Measurements from ENCODE around the gene WDR74. TPM values are rescaled to one million over a fixed set of nuclear protein-coding genes. Genes with fewer than 3 reads are reported as not detected.

The WDR74 gene
- total and polyA plus RNA-seq, 9 of the 15 experiments (the other 6 are each of a cell fraction or from before 2014, with no cell fraction given), result 32.7 to 210 (median 114) TPM

DNA sequence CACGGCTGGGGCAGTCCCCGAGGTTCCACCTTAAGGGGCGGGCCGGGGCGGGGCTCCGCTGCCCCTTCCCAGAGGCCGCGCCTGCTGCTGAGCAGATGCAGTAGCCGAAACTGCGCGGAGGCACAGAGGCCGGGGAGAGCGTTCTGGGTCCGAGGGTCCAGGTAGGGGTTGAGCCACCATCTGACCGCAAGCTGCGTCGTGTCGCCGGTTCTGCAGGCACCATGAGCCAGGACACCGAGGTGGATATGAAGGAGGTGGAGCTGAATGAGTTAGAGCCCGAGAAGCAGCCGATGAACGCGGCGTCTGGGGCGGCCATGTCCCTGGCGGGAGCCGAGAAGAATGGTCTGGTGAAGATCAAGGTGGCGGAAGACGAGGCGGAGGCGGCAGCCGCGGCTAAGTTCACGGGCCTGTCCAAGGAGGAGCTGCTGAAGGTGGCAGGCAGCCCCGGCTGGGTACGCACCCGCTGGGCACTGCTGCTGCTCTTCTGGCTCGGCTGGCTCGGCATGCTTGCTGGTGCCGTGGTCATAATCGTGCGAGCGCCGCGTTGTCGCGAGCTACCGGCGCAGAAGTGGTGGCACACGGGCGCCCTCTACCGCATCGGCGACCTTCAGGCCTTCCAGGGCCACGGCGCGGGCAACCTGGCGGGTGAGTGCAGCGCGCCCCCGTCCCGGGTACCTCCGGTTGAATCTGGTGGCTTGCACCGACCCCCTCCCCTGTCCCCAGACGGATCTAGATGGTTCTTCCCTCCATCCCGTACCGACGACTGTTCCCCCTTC lies 41.6 kb upstream of the WDR74 start, which contains the start of gene SLC3A2 (continued):
- TF ChIP-seq ETV6 (IDR thresholded peaks at IDR 0.05; ENCODE audit: borderline replicate concordance in 1 of 2, low read depth in 2 of 2, low read length in 1 of 2), result no peak
- TF ChIP-seq ETV6 (CRISPR knock-in tag; IDR thresholded peaks at IDR 0.05; ENCODE audit: borderline replicate concordance), result no peak; the same call in 1 of the 2 replicates
- TF ChIP-seq MAZ (CRISPR knock-in tag; conservative IDR thresholded peaks at IDR 0.05 in 1 of 2, IDR thresholded peaks at IDR 0.05 in 1 of 2), result peak in 1 of 2 experiments; percentile 52
- no peak for TF ChIP-seq ASH1L (IDR thresholded peaks at IDR 0.05; ENCODE audit: borderline replicate concordance, low read depth, partially characterized antibody)
- TF ChIP-seq JUN (IDR thresholded peaks at IDR 0.05; ENCODE audit: borderline replicate concordance, low read depth, low read length), result no peak
- TF ChIP-seq JUN (CRISPR knock-in tag; IDR thresholded peaks at IDR 0.05; ENCODE audit: borderline replicate concordance), result peak; percentile 85
- TF ChIP-seq SMARCC2 (IDR thresholded peaks at IDR 0.05; ENCODE audit: low read depth), result no peak
- no peak; a peak in 1 of 4 replicates for TF ChIP-seq KDM4B (IDR thresholded peaks at IDR 0.05; ENCODE audit: borderline replicate concordance in 2 of 2, low read depth in 1 of 2)
- no peak for TF ChIP-seq ZNF197 (CRISPR knock-in tag; IDR thresholded peaks at IDR 0.05; ENCODE audit: low read depth)
- no peak for TF ChIP-seq KLF13 (tag; IDR thresholded peaks at IDR 0.05; ENCODE audit: borderline replicate concordance, low read depth)
- peak; percentile 95 for TF ChIP-seq RBM22 (IDR thresholded peaks at IDR 0.05; ENCODE audit: low read depth, low read length, poor library complexity, severe bottlenecking)
- TF ChIP-seq ZNF134 (CRISPR knock-in tag; conservative IDR thresholded peaks at IDR 0.05), result no peak
- TF ChIP-seq RBBP5 (IDR thresholded peaks at IDR 0.05; ENCODE audit: borderline replicate concordance, insufficient read depth, low read length, poor library complexity, severe bottlenecking), result peak; percentile 91
- 0 out of 2 replicates have a peak, but pooled peaks have one; percentile 25 for TF ChIP-seq ZNF324 (CRISPR knock-in tag; IDR thresholded peaks at IDR 0.05)
- TF ChIP-seq SRSF1 (IDR thresholded peaks at IDR 0.05; ENCODE audit: low read depth, low read length), result peak; percentile 84; the same call in 1 of the 2 replicates
- no peak for TF ChIP-seq CEBPB (tag; IDR thresholded peaks at IDR 0.05)
- no peak for TF ChIP-seq XRCC4 (IDR thresholded peaks at IDR 0.05; ENCODE audit: extremely low read depth, insufficient read depth, insufficient read length)
- no peak for TF ChIP-seq ARHGAP35 (IDR thresholded peaks at IDR 0.05; ENCODE audit: partially characterized antibody)
- TF ChIP-seq MEF2D (tag; conservative IDR thresholded peaks at IDR 0.05; ENCODE audit: low read depth), result peak; percentile 59; the same call in 1 of the 2 replicates
- no peak for TF ChIP-seq KDM1A (IDR thresholded peaks at IDR 0.05)
- peak; percentile 80 for TF ChIP-seq NR3C1 (CRISPR knock-in tag; IDR thresholded peaks at IDR 0.05)
- peak; percentile 81 for TF ChIP-seq GABPB1 (CRISPR knock-in tag; IDR thresholded peaks at IDR 0.05)
- TF ChIP-seq SREBF1 (IDR thresholded peaks at IDR 0.05; ENCODE audit: borderline replicate concordance, low read depth, low read length), result no peak; the same call in 1 of the 2 replicates
- peak; percentile 74 for TF ChIP-seq NFXL1 (CRISPR knock-in tag; IDR thresholded peaks at IDR 0.05)
- TF ChIP-seq E2F3 (CRISPR knock-in tag; IDR thresholded peaks at IDR 0.05), result 0 out of 2 replicates have a peak, but pooled peaks have one; percentile 32
- peak; percentile 70 for TF ChIP-seq FUS (optimal IDR thresholded peaks at IDR 0.05; ENCODE audit: low read depth, low read length)
- no peak for TF ChIP-seq SAFB2 (IDR thresholded peaks at IDR 0.05; ENCODE audit: borderline replicate concordance, low read depth, low read length, severe bottlenecking)
- no peak for TF ChIP-seq ZNF551 (CRISPR knock-in tag; IDR thresholded peaks at IDR 0.05)
- TF ChIP-seq SREBF2 (CRISPR knock-in tag; IDR thresholded peaks at IDR 0.05), result no peak

Measured in K562 (cell line).